DOHH2 (cell line): ENCODE measurements around the gene IFNA5.

Experiments used
- H3F3A ChIP-seq: fragments of 200-600 bp; sonication (generic), shearing (Covaris generic); 2 replicates; pipeline ENCODE4 v1.6.0; 2016; ENCODE audit warnings: antibody characterized with exemption, mild to moderate bottlenecking; ENCODE audit not compliant: control insufficient read depth, insufficient read depth
- H3K27ac ChIP-seq: fragments of 200-600 bp; sonication (generic); 2 replicates; pipeline ENCODE4 v1.5.1; 2014; ENCODE audit warnings: low read depth, mild to moderate bottlenecking, low read length, moderate library complexity
- H3K27me3 ChIP-seq: fragments of 200-600 bp; sonication (generic); 2 replicates; pipeline ENCODE4 v1.6.1; 2014; ENCODE audit warnings: mild to moderate bottlenecking, low read length, mixed read lengths; ENCODE audit not compliant: control insufficient read depth
- H3K36me3 ChIP-seq: fragments of 200-600 bp; sonication (generic); 2 replicates; pipeline ENCODE4 v1.6.1; 2014; ENCODE audit warnings: mild to moderate bottlenecking, low read length, moderate library complexity, mixed read lengths; ENCODE audit not compliant: control insufficient read depth
- H3K4me1 ChIP-seq: fragments of 200-600 bp; sonication (generic); 2 replicates; pipeline ENCODE4 v1.6.1; 2014; ENCODE audit warnings: mild to moderate bottlenecking, low read length, mixed read lengths; ENCODE audit not compliant: control insufficient read depth
- H3K4me2 ChIP-seq: fragments of 200-600 bp; sonication (generic); 2 replicates; pipeline ENCODE4 v1.6.0; 2014; ENCODE audit warnings: mild to moderate bottlenecking, low read length, moderate library complexity
- H3K4me3 ChIP-seq: fragments of 200-600 bp; sonication (generic); 2 replicates; pipeline ENCODE4 v1.5.1; 2014; ENCODE audit warnings: mild to moderate bottlenecking, low read length, mixed read lengths
- H3K79me2 ChIP-seq: fragments of 200-600 bp; sonication (generic); 2 replicates; pipeline ENCODE4 v1.6.1; 2014; ENCODE audit warnings: mild to moderate bottlenecking, low read length, mixed read lengths; ENCODE audit not compliant: control insufficient read depth
- H3K9me2 ChIP-seq: fragments of 200-600 bp; sonication (generic); replicated peaks from 2 replicates; pipeline ENCODE4 v1.6.1; 2014; ENCODE audit warnings: mild to moderate bottlenecking, low read length, mixed read lengths; ENCODE audit not compliant: control insufficient read depth
- H3K9me3 ChIP-seq: fragments of 200-600 bp; sonication (generic); 2 replicates; pipeline ENCODE4 v1.6.1; 2014; ENCODE audit warnings: antibody characterized with exemption, low read length, mixed read lengths; ENCODE audit not compliant: control insufficient read depth, insufficient read depth
- H4K20me1 ChIP-seq: fragments of 200-600 bp; sonication (generic); 2 replicates; pipeline ENCODE4 v1.6.0; 2014; ENCODE audit warnings: low read depth, mild to moderate bottlenecking, antibody characterized with exemption, low read length, moderate library complexity; ENCODE audit not compliant: control insufficient read depth, insufficient read depth
- EZH2phosphoT487 ChIP-seq: fragments of 200-600 bp; sonication (generic); IDR thresholded peaks from 2 replicates; pipeline ENCODE4 v1.6.1; 2017; ENCODE audit warnings: borderline replicate concordance, mild to moderate bottlenecking, antibody characterized with exemption, low read length, moderate library complexity, mixed read lengths
- TF ChIP-seq, protein P1 (sequence below): fragments of 200-600 bp; sonication (generic); IDR thresholded peaks from one replicate; pipeline ENCODE4 v1.5.1; 2014; ENCODE audit warnings: antibody characterized with exemption, mild to moderate bottlenecking, low read depth, low read length; ENCODE audit not compliant: poor library complexity, severe bottlenecking

Gene IFNA5

DNA sequence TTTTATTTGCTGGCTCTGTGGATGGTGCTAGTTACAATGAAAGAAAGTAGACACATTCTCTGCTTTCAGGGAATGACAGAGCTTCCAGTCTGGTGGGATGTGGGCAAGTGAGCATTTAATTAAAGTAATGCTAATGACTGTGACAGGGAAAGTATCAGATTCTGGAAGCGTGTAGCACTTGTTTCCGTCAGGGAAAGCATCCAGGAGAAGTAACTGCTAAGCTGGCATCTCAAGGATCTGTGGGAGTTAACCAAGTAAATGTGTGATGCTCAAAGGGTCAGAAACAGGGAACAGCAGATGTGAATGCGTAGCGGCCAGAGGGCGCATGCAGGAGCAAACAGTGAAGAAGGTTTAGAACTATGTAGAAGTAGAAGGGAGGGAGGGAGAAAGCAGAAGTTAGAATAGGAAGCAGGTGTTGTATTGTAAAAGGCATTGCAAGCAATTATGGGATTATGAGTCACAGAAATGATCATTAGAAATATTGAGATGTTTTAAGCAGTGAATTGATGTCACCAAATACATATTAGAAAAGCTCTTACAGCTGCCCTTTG is 17.9 kb upstream of the IFNA5 start:
- H3K36me3 ChIP-seq, result peaks cover 23% of the 10 kb centered on the region
- H3K9me3 ChIP-seq, result no peaks in the 10 kb centered on the region
- no peaks in the 10 kb centered on the region for H3K4me1 ChIP-seq
- H3K9me2 ChIP-seq, result no peaks in the 10 kb centered on the region
- no peak overlapping the region for H3K4me3 ChIP-seq
- H3F3A ChIP-seq, result peaks cover 5% of the 10 kb centered on the region; the same call in 1 of the 2 replicates
- no peaks in the 10 kb centered on the region for H3K27me3 ChIP-seq
- H3K79me2 ChIP-seq, result peaks cover 22% of the 10 kb centered on the region
- H4K20me1 ChIP-seq, result peaks cover 10% of the 10 kb centered on the region; the same call in 1 of the 2 replicates
- H3K27ac ChIP-seq, result no peak overlapping the region
- no peak for TF ChIP-seq EZH2phosphoT487
- TF ChIP-seq, protein P1, sequence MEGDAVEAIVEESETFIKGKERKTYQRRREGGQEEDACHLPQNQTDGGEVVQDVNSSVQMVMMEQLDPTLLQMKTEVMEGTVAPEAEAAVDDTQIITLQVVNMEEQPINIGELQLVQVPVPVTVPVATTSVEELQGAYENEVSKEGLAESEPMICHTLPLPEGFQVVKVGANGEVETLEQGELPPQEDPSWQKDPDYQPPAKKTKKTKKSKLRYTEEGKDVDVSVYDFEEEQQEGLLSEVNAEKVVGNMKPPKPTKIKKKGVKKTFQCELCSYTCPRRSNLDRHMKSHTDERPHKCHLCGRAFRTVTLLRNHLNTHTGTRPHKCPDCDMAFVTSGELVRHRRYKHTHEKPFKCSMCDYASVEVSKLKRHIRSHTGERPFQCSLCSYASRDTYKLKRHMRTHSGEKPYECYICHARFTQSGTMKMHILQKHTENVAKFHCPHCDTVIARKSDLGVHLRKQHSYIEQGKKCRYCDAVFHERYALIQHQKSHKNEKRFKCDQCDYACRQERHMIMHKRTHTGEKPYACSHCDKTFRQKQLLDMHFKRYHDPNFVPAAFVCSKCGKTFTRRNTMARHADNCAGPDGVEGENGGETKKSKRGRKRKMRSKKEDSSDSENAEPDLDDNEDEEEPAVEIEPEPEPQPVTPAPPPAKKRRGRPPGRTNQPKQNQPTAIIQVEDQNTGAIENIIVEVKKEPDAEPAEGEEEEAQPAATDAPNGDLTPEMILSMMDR, result no peak
- H3K4me2 ChIP-seq, result no peak overlapping the region

DNA sequence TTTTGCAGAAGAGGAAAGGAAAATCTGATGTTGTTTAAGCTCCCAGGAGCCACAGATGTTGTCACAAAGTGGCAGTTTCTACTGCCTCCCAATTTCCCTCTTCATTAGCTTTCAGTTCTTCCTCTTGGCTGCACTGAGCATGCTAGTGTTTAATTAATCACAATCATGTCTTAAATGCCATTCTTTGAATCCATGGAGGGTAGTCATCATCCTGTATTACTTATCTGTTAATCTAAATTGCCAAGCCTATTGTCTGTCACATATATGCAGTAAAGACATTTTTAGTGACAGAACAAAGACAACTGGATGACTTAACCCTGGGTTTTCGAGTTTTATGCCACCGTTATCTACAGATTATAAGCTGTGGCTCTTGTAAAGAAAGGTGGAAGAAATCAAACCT is 15.4 kb upstream of the IFNA5 start:
- Histone ChIP-seq H3K27me3 (peaks cover 8% of the 10 kb centered on the region; the same call in 1 of the 2 replicates), H3K27ac (no peak overlapping the region), H3K9me2 (no peaks in the 10 kb centered on the region)

DNA sequence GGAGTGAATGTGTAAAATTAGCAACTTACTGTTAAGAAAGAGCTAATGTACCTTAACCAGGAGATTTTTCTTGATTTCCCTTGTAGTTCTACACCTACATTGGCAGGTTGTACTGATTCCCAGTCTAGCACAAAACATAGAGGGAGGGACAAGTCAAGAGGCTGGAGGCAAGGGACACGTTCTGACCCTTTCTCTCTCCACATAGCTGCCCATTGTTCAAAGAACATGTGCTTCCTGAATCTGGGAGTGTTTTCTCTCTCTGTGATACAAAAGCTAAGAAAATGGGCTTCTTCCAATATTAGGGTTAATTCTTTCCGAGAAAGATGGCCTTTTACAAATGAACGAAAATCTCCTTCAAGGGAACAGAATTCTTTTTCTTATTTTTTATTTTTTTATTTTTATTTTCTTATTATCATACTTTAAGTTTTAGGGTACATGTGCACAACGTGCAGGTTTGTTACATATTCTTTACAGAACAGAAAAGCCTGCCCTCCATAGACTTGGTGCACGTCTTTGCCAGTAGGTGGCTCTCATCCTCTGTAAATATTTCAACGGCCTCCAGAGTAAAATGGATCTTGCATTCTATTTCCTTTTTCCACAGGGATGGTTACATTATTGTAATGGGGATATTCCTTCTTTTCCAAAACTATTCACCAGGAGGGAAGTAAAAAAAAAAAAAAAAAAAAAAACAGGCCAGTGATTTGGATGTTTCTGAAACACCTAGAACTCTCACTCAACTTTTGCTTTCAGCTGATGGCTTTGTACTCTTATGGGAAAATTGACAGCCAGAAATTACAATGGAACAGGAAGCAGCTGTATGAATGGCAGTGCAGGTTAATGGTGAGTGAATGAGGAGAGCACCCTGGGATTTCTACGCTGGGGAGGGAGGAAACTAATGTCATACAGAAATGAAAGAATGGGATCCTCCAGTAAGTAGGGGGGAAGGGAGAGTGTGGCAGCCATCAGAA is 13.1 kb upstream of the IFNA5 start:
- H3K4me1 ChIP-seq, result no peaks in the 10 kb centered on the region
- H3K9me3 ChIP-seq, result no peaks in the 10 kb centered on the region
- H3F3A ChIP-seq, result no peaks in the 10 kb centered on the region
- H3K4me2 ChIP-seq, result no peak overlapping the region
- no peak overlapping the region for H3K4me3 ChIP-seq
- peaks cover 7% of the 10 kb centered on the region for H3K36me3 ChIP-seq
- no peaks in the 10 kb centered on the region for H3K9me2 ChIP-seq
- TF ChIP-seq EZH2phosphoT487, result no peak
- TF ChIP-seq, protein P1, result peak; percentile 58
- peaks cover 8% of the 10 kb centered on the region; the same call in 1 of the 2 replicates for H3K27me3 ChIP-seq
- no peaks in the 10 kb centered on the region for H3K79me2 ChIP-seq
- H3K27ac ChIP-seq, result no peak overlapping the region
- H4K20me1 ChIP-seq, result no peaks in the 10 kb centered on the region

More for the DNA sequence above, 15.4 kb upstream of the IFNA5 start:
- Histone ChIP-seq H3K36me3 (peaks cover 18% of the 10 kb centered on the region), H3K4me1 (no peaks in the 10 kb centered on the region), H3K9me3 (no peaks in the 10 kb centered on the region), H3K4me2 (no peak overlapping the region), H3F3A (no peaks in the 10 kb centered on the region), H3K79me2 (peaks cover 2% of the 10 kb centered on the region), H3K4me3 (no peak overlapping the region), H4K20me1 (no peaks in the 10 kb centered on the region)
- TF ChIP-seq, protein P1, result no peak
- no peak for TF ChIP-seq EZH2phosphoT487
